Cerebellar nuclear complex (tissue), 1 donor: ENCODE data around the gene VAV1.
"Not testable (repeated sequence)": the region's sequence is repeated elsewhere in the genome, so short reads cannot be mapped to it uniquely, and the experiment has no call there.

ENCODE experiments used
- DNase-seq, 2 experiments: peaks; one replicate each; lab custom pipeline; 2025; lab: John Stamatoyannopoulos, UW

VAV1 gene

DNA sequence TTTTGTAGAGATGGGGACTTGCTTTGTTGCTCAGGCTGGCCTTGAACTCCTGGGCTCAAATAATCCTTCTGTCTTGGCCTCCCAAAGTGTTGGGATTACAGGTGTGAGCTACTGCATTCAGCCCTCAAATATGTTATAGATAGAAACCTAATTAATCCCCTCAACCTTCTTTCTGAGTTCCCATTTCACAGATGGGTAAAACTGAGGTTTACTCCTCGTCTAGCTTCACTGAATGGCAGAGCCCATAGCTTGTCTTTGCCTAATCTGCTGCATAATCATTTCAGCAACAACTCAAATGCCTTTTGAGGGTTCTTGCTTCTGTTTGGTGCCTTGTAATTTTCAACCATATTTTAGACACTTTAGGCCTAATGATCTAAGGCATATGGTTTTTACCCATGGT is 78.9 kb downstream of the VAV1 start:
- DNase-seq: no peak

DNA sequence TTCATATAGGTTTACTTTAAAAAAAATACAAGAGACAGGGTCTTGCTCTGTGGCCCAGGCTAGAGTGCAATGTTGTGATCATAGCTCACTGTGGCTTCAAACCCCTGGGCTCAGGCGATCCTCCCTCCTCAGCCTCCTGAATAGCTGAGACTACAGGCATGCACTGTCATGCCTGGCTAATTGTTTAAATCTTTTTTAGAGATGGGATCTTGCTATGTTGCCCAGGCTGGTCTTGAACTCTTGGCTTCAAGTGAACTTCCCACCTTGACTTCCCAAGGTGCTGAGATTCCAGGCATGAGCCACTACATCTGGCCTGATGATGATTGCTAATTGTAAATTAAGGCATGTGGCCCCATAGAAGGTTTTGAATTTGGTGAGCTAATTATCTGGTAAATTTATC is 79.5 kb downstream of the VAV1 start:
- no peak for DNase-seq

DNA sequence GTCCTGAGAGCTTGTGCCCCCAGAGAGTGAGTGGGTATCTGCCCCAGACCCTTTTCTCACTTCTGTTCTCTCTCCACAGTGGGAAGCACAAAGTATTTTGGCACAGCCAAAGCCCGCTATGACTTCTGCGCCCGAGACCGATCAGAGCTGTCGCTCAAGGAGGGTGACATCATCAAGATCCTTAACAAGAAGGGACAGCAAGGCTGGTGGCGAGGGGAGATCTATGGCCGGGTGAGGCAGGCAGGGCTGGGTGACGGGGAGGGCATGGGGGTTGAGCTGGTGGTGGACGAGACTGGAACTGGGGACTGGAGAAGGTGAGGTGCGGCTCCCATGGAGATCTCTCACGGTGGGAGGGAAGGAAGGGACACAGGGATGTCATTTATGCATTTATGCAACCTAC is 81.4 kb downstream of the VAV1 start:
- DNase-seq: no peak

DNA sequence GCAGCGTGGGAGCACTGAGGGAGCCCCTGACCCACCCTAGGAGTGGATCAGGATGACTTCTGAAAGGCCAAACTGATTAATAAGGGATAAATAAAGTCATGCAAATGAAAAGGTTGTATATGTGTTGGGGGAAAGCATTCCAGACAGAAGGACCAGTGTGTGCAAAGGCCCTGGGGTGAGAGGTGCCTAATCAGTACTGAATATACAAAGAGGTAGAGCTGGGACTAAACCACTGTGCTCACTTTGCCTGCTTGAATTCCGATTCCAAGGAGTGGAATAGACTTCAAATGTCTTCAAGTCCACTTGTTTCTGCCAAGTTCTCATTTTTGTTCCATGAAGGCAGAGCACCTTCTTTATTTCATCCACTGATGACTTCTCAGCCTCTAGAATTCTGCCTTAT is 82.2 kb downstream of the VAV1 start:
- DNase-seq: no peak

DNA sequence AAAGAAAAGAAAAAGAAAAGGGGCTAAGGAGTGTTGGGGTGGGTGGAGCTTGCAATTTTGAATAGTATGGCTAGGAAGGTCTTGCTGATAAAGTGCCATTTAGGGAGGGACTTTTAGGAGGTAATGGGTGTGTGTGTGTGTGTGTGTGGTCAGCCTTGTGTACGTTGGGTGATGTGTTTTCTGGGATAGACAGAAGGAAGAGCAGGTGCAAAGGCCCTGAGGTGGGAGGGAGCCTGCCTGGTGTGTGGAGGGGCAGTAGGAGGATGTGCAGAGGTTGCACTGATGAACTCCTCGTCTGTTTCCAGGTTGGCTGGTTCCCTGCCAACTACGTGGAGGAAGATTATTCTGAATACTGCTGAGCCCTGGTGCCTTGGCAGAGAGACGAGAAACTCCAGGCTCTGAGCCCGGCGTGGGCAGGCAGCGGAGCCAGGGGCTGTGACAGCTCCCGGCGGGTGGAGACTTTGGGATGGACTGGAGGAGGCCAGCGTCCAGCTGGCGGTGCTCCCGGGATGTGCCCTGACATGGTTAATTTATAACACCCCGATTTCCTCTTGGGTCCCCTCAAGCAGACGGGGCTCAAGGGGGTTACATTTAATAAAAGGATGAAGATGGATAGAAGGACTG is 84.4 kb downstream of the VAV1 start:
- no peak for DNase-seq

DNA sequence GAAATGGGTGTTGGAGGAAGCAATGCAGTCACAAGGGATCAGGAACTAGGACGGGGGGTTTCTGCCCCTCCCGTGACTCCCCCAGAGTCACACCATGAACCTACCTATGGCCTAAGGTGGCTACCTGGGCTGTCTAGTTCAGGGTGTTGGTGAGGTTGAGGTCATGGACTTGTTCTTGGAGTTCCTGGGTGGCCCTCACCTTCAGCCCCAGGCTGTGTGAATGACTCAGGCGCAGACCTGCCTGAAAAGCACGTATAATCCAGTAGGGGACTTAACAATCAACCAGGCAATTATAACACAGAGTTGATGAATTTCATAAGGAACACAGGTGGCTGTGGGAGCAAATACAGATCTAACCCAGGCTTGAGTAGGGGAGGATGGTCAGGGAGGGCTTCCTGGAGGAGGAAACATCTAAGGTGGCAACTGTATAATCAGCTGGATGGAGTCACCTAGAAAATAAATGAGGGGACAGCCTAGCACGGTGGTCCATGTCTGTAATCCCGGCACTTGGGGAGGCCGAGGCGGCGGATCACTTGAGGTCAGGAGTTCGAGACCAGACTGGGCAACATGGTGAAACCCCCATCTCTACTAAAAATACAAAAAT is 89.3 kb downstream of the VAV1 start:
- no peak for DNase-seq

DNA sequence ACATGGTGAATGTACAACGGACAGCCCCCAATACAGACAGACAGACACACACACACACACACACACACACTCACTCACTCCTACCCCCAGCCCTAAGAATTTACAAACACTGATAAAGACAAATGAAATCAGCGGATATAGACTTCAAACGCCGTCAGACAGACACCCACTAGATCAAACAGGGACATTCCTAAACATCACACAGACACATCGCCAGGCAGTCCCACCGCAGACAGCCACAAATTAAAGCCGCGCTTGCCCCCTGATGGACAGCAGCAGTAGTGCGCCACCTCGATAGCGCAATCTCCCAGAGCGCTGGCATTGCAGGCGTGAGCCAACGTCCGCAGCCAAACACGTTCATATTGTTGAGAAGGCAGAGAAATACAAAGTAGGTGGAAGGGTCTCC is 90.2 kb downstream of the VAV1 start:
- no peak for DNase-seq

DNA sequence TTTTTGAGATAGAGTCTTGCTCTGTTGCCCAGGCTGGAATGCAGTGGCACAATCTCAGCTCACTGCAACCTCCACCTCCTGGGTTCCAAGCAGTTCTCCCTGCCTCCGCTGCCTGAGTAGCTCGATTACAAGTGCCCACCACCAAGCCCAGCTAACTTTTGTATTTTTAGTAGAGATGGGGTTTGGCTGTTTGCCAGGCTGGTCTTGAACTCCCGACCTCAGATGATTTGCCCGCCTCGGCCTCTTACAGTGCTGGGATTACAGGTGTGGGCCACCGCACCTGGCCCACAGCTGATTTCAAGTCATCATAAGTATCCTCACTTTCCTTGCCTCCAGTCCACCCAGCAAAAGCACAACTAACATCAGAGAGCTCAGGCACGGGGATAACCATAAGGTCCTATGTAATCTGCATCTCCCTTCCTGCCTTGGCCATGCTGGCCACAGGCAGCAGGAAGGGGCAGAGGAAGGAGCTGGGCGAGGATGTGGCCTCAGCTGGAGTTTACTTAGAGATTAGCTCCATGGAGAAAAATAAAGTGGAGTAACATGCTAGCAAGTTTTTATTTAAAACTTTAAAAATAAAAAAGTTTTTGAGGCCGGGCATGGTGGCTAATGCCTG is 91.9 kb downstream of the VAV1 start:
- DNase-seq: no peak

DNA sequence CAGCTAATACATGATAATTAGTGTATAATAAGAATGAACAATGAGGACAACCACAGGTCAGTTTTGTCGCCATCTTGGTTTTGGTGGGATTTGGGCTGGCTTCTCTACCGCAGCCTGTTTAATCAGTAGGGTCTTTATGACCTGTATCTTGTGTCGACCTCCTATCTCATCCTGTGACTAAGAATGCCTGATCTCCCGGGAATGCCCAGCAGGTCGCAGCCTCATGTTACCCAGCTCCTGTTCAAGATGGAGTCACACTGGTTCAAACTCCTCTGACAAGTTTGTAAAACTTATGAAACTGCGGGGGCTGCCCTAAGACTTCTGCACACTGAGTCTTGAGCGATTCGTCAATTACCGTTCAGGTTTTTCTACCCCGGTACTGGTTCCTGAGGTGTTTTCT is 93.3 kb downstream of the VAV1 start:
- no peak for DNase-seq

DNA sequence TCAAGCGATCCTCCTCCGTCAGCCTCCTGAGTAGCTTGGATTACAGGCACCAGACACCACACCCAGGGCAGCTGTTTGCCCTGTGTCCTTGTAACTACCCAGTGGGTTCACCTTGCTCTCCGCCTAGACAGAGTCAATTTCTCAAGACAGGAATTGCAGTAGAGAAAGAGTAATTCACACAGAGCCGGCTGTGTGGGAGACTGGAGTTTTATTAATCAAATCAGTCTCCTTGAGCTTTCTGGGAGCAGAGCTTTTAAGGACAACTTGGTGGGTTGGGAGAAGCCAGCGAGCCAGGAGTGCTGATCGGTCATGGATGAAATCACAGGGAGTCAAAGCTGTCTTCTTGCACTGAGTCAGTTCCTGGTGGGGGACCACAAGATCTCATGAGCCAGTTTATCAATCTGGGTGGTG is 94.2 kb downstream of the VAV1 start:
- no peak for DNase-seq

DNA sequence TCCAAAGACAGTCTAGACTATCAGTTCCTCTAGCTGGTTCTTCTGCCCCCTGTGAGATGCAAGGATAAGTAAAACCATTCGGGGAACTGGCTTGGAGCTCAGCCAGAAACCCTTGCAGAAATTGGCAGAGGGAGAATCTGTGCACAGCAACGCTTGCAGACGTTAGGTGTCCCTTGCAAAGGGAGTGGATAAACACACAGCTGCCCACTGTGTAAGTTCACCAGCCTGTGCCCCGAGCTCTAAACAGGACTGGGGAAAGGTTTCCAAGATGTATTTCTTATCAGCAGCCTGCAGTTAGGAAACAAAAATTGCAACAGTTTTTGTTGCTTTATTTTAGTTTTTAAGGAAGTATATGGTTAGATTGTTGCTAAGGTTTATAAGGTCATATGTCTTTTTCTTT is 95.8 kb downstream of the VAV1 start:
- DNase-seq: no peak

DNA sequence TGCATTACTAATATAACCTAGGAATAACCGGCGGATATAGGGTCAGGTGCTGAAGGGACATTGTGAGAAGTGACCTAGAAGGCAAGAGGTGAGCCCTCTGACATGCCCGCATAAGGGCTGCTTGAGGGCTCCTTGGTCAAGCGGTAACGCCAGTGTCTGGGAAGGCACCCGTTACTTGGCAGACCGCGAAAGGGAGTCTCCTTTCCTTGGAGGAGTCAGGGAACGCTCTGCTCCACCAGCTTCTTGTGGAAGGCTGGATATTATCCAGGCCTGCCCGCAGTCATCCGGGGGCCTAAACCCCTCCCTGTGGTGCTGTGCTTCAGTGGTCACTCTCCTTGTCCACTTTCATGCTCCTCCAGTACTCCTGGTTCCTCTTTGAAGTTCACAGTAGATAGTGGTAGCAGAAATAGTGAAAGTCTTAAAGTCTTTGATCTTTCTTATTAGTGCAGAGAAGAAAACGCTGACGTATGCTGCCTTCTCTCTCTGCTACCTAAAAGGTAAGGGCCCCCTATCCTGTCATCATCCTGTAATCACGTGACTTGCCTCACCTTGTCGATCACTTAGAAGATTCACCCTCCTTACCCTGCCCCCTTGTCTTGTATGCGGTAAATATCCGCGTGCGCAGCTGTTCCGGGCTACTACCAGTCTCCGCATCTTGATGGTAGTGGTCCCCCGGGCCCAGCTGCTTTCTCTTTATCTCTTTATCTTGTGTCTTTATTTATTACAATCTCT is 96.8 kb downstream of the VAV1 start:
- DNase-seq: not testable (repeated sequence)

DNA sequence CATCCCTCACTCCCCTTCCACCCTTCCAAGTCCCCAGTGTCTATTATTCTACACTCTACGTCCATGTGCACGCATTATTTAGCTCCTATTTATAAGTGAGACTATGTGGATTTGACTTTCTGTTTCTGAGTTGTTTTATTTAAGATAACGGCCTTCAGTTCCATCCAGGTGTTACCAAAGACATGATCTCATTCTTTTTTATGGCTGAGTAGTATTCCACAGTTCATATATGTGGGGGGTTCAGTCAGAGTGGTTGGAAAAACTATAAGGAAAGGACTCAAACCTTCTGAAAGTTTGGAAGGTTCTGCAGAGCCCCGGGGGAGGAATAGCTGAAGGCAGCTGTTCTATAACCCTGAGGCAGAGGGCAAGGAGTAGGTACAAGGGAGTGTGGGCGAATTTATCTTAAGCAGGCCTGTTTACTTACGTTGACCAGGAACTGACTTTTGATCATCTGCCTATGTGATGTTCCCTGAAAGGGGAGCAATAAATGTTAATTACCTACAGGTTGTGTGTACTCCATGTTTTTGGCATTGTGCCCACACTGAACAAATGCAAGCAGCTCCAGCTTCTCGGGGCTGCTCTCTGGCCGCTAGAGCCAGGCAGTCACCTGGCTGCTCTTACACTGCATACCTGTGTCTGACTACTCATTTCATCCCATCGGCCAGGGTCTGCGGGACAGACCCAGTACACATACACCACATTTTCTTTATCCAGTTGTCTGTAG is 101.4 kb downstream of the VAV1 start:
- DNase-seq: no peak

DNA sequence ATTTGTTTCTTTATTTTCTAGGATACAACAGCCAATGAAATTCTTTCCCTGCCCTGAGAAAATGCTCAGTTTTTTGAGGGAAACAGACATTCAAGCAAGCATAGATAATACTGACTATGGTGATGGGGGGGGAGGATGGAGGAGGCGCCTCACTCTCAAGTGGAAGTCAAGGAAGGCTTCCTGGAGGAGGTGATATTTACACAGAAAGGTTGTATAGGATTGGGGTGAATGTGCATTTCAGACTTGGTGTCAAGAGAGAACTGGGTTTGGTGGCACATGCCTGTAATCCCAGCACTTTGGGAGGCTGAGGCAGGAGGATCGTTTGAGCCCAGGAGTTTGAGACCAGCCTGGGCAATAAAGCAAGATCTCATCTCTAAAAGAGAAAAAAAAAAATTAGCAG is 102.7 kb downstream of the VAV1 start:
- DNase-seq: no peak

DNA sequence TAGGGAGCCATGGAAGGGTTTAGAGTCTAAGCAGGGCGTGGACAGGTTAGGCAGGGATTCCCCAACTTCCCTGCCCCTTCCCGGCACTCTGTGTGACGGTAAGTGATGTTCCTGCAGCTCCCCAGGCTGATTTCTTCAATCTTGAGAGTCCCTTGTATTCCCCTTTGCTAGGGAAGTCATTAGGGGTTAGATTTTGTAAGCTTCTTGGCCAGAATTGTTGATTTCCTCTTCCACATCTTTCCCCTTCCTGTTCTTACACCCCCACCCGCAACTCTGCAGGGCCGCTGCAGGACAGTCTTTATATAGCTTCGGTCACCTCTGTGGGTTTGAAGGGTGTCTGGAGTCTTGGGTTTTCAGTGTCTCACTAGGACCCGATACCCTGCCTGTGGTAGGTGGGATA is 104.2 kb downstream of the VAV1 start:
- DNase-seq: no peak

DNA sequence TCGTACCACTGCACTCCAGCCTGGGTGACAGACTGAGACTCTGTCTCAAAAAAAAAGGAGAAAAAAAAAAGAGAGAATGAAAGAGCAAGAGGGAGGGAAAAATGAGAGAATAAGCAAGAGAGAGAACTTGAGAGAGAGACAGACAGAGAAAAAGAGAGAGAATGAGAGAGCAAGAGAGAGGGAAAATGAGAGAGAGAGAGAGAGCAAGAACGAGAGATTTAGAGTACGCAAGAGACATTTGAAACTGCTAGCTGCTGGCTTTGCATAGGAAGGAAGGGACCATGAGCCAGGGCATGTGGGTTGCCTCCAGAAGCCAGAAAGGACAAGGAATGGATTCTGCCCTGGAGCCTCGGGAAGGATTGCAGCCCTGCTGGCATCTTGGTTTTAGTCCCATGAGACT is 105.3 kb downstream of the VAV1 start:
- DNase-seq: no peak

DNA sequence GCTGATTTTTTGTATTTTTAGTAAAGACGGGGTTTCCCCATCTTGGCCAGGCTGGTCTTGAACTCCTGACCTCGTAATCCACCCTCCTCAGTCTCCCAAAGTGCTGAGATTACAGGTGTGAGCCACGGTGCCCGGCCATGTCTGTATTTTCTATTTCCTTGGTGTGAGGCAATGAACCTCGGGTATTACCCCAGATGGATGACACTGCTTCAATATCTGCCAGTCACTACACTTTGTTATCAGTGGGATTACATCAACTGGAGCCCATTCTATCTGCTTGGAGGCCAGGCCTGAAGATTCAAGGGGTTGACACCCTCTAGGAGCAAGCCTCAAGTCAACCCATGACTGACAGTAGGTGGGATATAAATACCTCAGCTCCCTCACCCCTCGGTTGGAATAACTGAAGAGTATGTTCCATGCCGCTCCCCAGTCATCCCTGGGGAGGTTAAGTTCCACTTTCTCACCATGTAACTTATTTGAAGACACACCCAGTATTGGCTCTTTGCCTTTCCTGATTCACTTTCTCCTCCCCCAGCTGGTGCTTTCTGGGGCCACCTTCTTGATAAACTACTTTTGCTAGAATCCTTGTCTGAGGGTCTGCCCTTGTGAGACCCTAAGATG is 113.9 kb downstream of the VAV1 start:
- DNase-seq: no peak

DNA sequence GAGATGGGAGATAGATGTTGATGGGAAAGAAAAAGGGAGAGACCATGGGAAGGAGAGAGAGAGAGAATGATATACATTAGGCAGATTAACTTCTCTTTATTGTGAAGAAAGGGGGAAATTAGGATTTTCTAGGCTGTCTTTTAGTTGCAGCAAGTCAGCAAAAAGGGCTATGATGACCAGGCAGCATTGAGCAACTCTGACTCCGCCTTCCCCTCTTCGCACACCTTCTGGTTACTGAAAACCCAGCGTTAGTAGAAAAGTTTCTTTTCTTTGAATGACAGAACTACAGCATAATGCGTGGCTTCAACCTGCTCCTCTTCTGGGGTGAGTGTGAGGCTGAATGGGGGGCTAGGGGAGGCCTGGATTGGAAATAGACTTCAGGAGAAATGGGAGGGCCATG is 114.8 kb downstream of the VAV1 start, which contains the start of gene ADGRE1:
Gene ADGRE1 (plus strand): TSS at position 264 of the 400 bp plus-strand sequence. CDS start 30 bp downstream, at position 294.
- DNase-seq: no peak

DNA sequence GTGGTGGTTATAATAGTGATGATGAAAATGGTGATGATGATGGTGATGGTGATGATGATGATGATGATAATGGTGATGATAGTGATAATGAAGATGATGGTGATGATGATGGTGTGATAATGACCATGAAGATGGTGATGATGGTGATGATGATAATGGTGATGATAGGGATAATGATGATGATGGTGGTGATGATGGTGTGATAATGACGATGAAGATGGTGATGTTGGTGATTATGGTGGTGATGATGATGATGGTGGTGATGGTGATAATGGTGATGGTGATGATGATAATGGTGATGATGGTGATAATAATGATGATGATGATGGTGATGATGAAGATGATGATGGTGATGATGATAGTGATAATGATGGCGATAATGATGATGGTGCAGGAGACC is 116.5 kb downstream of the VAV1 start:
- no peak for DNase-seq

DNA sequence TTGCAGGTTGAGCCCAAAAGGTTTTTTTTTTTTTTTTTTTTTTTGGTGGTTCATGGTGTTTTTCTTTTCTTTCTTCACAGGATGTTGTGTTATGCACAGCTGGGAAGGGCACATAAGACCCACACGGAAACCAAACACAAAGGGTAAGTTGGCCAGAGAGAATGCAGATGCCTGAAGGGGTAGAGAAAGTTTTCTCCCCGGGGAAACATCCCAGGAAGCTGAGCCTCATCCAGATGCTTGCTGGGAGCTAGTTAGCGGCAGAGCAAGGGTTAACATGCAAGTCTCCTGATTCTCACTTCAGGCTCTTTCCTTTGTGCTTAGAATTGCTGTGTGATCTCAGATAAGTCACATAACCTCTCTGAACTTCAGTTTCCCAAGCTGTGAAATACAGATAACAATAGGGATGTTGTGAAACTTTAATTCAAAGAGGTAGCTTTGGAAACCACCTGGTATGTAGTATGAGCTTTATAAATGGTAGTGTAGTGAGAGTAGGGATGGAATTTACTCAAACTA is 117.9 kb downstream of the VAV1 start:
- DNase-seq: no peak

DNA sequence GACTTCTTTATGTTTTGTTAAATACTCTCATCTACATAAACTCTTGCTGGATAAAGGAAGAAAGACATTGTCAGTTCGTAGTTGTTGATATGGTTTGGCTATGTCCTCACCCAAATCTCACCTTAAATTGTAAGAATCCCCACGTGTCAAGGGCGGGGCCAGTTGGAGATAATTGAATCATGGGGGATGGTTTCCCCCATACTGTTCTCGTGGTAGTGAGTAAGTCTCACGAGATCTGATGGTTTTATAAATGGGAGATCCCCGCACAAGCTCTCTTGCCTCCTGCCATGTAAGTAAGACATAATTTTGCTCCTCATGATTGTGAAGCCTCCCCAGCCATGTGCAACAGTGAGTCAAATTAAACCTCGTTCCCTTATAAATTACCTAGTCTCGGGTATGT is 118.4 kb downstream of the VAV1 start:
- DNase-seq: no peak
